ENCODE measurements around the gene SEPTIN5.
"Not testable (repeated sequence)": the region's sequence is repeated elsewhere in the genome, so short reads cannot be mapped to it uniquely, and the experiment has no call there.

Gene SEPTIN5

GRCh38 chr22:19680911-19681862 lies 33.1 kb upstream of the SEPTIN5 start:
- no peak for DNase-seq

- DNase-seq = no peak
Measured at GRCh38 chr22:19681863-19682245, 32.4 kb upstream of the SEPTIN5 start.

- no peak for DNase-seq
Measured at GRCh38 chr22:19686946-19687345, 27.4 kb upstream of the SEPTIN5 start.

GRCh38 chr22:19687561-19688300 lies 26.6 kb upstream of the SEPTIN5 start:
- no peak for DNase-seq

GRCh38 chr22:19688301-19689290 lies 25.7 kb upstream of the SEPTIN5 start:
- DNase-seq = no peak

- no peak for DNase-seq
Measured at GRCh38 chr22:19689408-19689807, 24.9 kb upstream of the SEPTIN5 start.

- no peak for DNase-seq
Measured at GRCh38 chr22:19691007-19691720, 23.1 kb upstream of the SEPTIN5 start.

- DNase-seq = no peak
Measured at GRCh38 chr22:19691721-19692341, 22.5 kb upstream of the SEPTIN5 start.

GRCh38 chr22:19693581-19693980 lies 20.7 kb upstream of the SEPTIN5 start:
- DNase-seq = no peak

GRCh38 chr22:19693981-19694670 lies 20.2 kb upstream of the SEPTIN5 start:
- no peak for DNase-seq

GRCh38 chr22:19694696-19695095 lies 19.6 kb upstream of the SEPTIN5 start:
- no peak for DNase-seq

GRCh38 chr22:19696504-19697276 lies 17.6 kb upstream of the SEPTIN5 start:
- no peak for DNase-seq

GRCh38 chr22:19697871-19698270 lies 16.4 kb upstream of the SEPTIN5 start:
- not testable (repeated sequence) for DNase-seq

- DNase-seq = no peak
Measured at GRCh38 chr22:19700790-19701419, 13.4 kb upstream of the SEPTIN5 start.

GRCh38 chr22:19701420-19702145 lies 12.7 kb upstream of the SEPTIN5 start:
- no peak for DNase-seq

GRCh38 chr22:19703869-19704268 lies 10.4 kb upstream of the SEPTIN5 start:
- no peak for DNase-seq

- DNase-seq = no peak
Measured at GRCh38 chr22:19704355-19705015, 9.8 kb upstream of the SEPTIN5 start.

Data from effector CD8-positive, alpha-beta T cell (primary cell).